ENCODE measurements around the gene PCP4L1. TPM values are rescaled to one million over a fixed set of nuclear protein-coding genes. Genes with fewer than 3 reads are reported as not detected.

The PCP4L1 gene
- 0.26 TPM in 1 of 2 replicates, not detected in the other for total RNA-seq

DNA sequence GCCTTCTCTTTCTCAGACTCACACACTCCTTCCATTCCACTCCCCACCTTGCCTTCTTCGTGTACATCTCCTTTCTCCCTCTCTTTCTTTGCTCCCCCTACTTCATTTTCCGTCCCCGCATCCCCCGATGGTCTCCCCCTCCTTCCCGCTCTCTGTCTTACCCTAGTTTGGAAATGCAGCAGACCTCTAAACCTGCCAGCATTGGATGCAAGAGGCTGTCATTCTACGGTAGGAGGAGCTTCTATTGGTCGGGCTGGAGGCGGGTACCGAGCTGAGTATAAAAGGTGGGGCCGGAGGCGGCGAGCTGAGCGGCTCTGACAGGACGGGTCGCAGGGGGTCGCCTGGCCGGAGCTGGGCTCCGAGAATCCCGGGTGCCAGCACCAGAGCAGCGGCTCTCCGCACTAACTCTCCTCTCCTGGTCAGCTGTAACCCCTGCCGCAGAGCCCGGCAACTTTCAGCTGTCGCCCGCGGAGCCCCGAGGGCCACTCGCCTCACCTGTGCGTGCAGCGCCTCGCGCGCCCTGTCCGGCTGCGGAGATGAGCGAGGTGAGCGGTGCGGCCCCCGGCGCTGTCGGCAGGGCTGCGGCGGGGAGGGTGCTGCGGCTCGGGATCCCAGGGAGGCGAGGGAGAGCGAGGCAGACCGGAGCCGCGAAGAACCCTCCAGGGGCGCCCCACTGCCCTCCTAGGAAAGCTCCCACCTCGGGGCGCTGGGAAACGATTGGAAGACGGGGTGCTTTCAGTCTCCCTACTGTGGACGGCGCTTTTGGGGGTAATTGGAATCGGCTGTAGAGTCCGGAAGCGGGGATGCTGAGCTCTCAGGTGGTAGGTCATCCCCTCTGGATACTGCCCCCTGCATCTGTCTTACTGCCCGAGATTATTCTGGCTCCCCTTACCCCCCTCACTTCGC lies at the start of gene PCP4L1:
PCP4L1 (plus strand) TSS at position 307 of the 906 bp plus-strand sequence; CDS start at position 537, 230 bp downstream.

DNA sequence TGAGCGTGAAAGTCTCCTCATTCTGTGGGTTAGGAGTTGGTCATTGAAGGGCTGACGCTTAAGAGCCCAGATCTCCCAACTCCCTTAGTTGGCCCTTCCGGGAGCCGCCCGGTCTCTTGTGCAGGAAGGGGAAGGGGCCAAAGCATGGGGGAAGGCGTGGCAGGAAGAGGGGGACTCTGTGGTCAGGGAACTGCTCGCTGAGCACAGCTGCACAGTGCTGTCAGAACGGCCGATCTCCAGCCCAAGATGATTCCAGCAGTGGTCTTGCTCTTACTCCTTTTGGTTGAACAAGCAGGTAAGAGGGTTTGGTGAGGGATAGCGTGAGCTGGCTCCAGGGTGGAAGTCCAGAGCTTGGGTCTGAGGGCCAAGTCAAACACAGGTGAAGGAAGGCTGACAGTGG lies 43.5 kb upstream of the PCP4L1 start, which contains the start of gene FCER1G:
FCER1G (plus strand) TSS at position 220 of the 400 bp plus-strand sequence; CDS start at position 247, 27 bp downstream.

DNA sequence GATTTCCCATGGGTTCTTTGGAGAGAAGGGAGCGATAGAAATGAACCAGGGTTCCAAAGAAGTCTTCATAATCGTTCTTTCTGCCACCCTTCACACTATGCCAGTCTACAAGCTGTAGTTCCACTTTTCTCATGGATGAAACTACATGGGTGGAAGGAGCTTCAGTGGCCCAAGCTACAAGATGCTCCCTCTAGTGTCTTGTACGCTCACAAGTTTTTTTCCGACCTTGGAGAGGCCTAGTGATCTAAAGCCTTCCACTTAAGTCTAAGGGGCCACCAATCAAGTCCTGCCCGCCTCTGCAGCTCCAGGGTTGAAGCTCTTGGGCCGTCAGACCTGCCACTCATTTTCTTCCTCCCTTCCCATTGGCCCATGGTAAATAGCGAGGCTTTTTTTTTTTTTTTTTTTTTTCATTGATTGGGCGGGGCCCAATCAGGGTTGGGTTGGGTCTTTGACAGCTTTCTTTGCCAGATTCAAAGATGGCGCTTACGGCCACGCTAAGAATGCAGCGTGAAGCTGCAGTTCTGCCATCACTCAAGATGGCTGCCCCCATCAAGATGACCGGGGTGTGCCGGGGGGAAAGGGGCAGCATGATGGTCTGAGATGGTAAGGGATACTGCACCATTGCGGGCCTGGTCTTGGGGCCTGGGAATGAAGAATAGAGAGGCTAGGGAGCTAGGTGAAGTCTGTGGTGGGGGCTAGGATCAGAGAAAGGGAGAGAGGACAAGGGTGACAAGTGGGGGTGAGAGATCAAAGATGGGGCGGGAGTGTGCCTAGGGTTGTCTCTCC lies 32.8 kb upstream of the PCP4L1 start, which contains the start of gene TOMM40L:
TOMM40L (plus strand) TSS at position 527 of the 786 bp plus-strand sequence. CDS start 430 bp downstream, outside the sequence.

GRCh38 chr1:161238039-161238473 lies 20.5 kb upstream of the PCP4L1 start, which contains the start of gene NR1I3:
Gene NR1I3, minus strand, starts transcription at chr1:161238203. Its CDS starts 1,638 bp downstream, at chr1:161236565.

DNA sequence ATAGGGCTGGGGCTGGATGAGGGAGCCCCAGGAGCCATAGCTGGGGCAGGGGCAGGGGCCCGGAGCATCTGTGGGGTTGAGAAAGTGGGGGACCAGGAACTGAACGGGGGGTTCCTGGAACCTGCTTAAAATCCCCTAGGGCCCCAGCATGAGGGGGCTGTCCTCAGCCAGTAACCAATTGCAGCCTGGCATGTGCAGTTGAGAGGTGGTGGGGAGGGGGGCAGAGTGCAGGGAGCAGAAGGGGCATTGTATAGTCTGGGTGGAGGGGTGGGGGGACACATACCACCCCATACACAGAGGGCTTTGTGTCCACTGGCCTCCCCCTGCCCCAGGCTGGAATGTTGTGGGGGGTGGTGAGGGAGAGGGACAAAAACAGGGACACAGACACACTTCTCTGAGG lies 51.3 kb downstream of the PCP4L1 start, which contains the start of gene MPZ:
MPZ (minus strand) TSS at position 101 of the 400 bp plus-strand sequence; CDS start at position 38, 63 bp downstream.

GRCh38 chr1:161314201-161314981 lies 55.8 kb downstream of the PCP4L1 start, which contains the start of gene SDHC:
Gene SDHC, plus strand, starts transcription at chr1:161314381. Its CDS starts 25 bp downstream, at chr1:161314406.

Other genes starting within 250 kb of the PCP4L1 start
- 8.5 and 10.0 TPM in 2 replicates for gene F11R, start 237.6 kb upstream of the PCP4L1 start, total RNA-seq
- 7.6 and 10.1 TPM in 2 replicates for gene TSTD1, start 219.8 kb upstream of the PCP4L1 start, total RNA-seq
- 46.3 and 47.7 TPM in 2 replicates for gene USF1, start 212.8 kb upstream of the PCP4L1 start, total RNA-seq
- gene ARHGAP30, start 188.9 kb upstream of the PCP4L1 start, total RNA-seq, result not detected in 2 replicates
- gene NECTIN4, start 169.2 kb upstream of the PCP4L1 start, total RNA-seq, result 0.07 and 0.13 TPM in 2 replicates
- gene KLHDC9, start 160.4 kb upstream of the PCP4L1 start, total RNA-seq, result 0.98 and 1.2 TPM in 2 replicates
- 20.5 and 23.6 TPM in 2 replicates for gene PFDN2, start 140.7 kb upstream of the PCP4L1 start, total RNA-seq
- gene NIT1, start 140.6 kb upstream of the PCP4L1 start, total RNA-seq, result 25.5 and 26.2 TPM in 2 replicates
- gene DEDD, start 126.1 kb upstream of the PCP4L1 start, total RNA-seq, result 33.2 and 35.8 TPM in 2 replicates
- gene UFC1, start 104.8 kb upstream of the PCP4L1 start, total RNA-seq, result 79.2 and 79.4 TPM in 2 replicates
- 12.3 and 13.6 TPM in 2 replicates for gene USP21, start 99.2 kb upstream of the PCP4L1 start, total RNA-seq
- 7.4 and 10.0 TPM in 2 replicates for gene PPOX, start 92.3 kb upstream of the PCP4L1 start, total RNA-seq
- 32.5 and 45.2 TPM in 2 replicates for gene B4GALT3, start 81.2 kb upstream of the PCP4L1 start, total RNA-seq
- 2.1 and 14.7 TPM in 2 replicates for gene ADAMTS4, start 59.7 kb upstream of the PCP4L1 start, total RNA-seq
- gene NDUFS2, start 56.4 kb upstream of the PCP4L1 start, total RNA-seq, result 154 and 159 TPM in 2 replicates
- gene FCER1G, start 43.5 kb upstream of the PCP4L1 start, total RNA-seq, result not detected in 2 replicates
- not detected in 2 replicates for gene APOA2, start 35.1 kb upstream of the PCP4L1 start, total RNA-seq
- gene TOMM40L, start 32.7 kb upstream of the PCP4L1 start, total RNA-seq, result 9.9 and 10.5 TPM in 2 replicates
- gene NR1I3, start 20.5 kb upstream of the PCP4L1 start, total RNA-seq, result not detected in 2 replicates
- gene MPZ, start 51.2 kb downstream of the PCP4L1 start, total RNA-seq, result 0.89 and 2.2 TPM in 2 replicates
- 33.0 and 49.3 TPM in 2 replicates for gene SDHC, start 55.6 kb downstream of the PCP4L1 start, total RNA-seq
- not detected in 2 replicates for gene CFAP126, start 109.1 kb downstream of the PCP4L1 start, total RNA-seq
- 0.20 and 0.50 TPM in 2 replicates for gene FCGR2A, start 246.7 kb downstream of the PCP4L1 start, total RNA-seq

All from smooth muscle cell of the pulmonary artery (primary cell).